Common myeloid progenitor, CD34-positive (primary cell): Measurements from ENCODE around the gene SCYGR1.

Experiments
- CTCF ChIA-PET: fragments of 350-600 bp; sonication (Branson Sonifier 250); formaldehyde crosslinking; loops from one replicate; lab custom pipeline; 2021; ENCODE audit warnings: antibody characterized with exemption; lab: Charles Lee
- POLR2A ChIA-PET: fragments of 350-600 bp; sonication (Branson Sonifier 250); formaldehyde crosslinking; loops from one replicate; lab custom pipeline; 2021; ENCODE audit warnings: antibody characterized with exemption; lab: Charles Lee
- DNase-seq, 3 donors: peaks; one replicate each; pipeline versions ENCODE4 v3.0.0 to v3.0.0-alpha.2; 2013
- H3K27ac ChIP-seq, 2 experiments: 1 replicate in 1 of 2; 2 replicates in 1 of 2; pipeline ENCODE4 v1.7.0; 2013; ENCODE audit warnings: inconsistent platforms in 2 of 2, low read length in 2 of 2, mild to moderate bottlenecking in 2 of 2, low read depth in 1 of 2, moderate library complexity in 1 of 2; ENCODE audit not compliant: severe bottlenecking in 2 of 2, insufficient read depth in 1 of 2, poor library complexity in 1 of 2
- H3K27me3 ChIP-seq, 5 experiments: replicated peaks in 2 of 5; 1 replicate in 3 of 5; 2 replicates in 2 of 5; pipeline versions ENCODE4 v1.6.1 to v1.7.0; 2013; ENCODE audit warnings: low read length in 4 of 5, mild to moderate bottlenecking in 2 of 5, moderate library complexity in 2 of 5, inconsistent platforms in 1 of 5; ENCODE audit not compliant: insufficient read depth in 5 of 5, control insufficient read depth in 4 of 5
- H3K36me3 ChIP-seq, 4 experiments: 1 replicate in 2 of 4; 2 replicates in 2 of 4; pipeline versions ENCODE4 v1.6.1 to v1.7.0; 2013; ENCODE audit warnings: low read length in 3 of 4, control low read depth in 1 of 4, mild to moderate bottlenecking in 1 of 4; ENCODE audit not compliant: control insufficient read depth in 4 of 4, insufficient read depth in 4 of 4
- H3K4me1 ChIP-seq, 4 experiments: 1 replicate in 3 of 4; 2 replicates in 1 of 4; pipeline versions ENCODE4 v1.6.1 to v1.7.1; 2013; ENCODE audit warnings: low read length in 3 of 4, mild to moderate bottlenecking in 3 of 4, control low read depth in 1 of 4, inconsistent platforms in 1 of 4, moderate library complexity in 1 of 4; ENCODE audit not compliant: control insufficient read depth in 4 of 4, insufficient read depth in 4 of 4; ENCODE audit errors: control extremely low read depth in 1 of 4
- H3K4me3 ChIP-seq, 7 experiments: 1 replicate in 4 of 7; 2 replicates in 3 of 7; pipeline versions ENCODE4 v1.5.1 to v1.7.0; 2013; ENCODE audit warnings: mild to moderate bottlenecking in 7 of 7, low read length in 6 of 7, moderate library complexity in 6 of 7, inconsistent platforms in 2 of 7, low read depth in 2 of 7, control low read depth in 1 of 7; ENCODE audit not compliant: insufficient read depth in 4 of 7, control insufficient read depth in 1 of 7; ENCODE audit errors: extremely low read depth in 1 of 7
- H3K9me3 ChIP-seq, 5 experiments: 1 replicate in 4 of 5; 2 replicates in 1 of 5; pipeline versions ENCODE4 v1.6.1 to v1.7.1; 2013; ENCODE audit warnings: low read length in 4 of 5, mild to moderate bottlenecking in 2 of 5, inconsistent platforms in 1 of 5, low read depth in 1 of 5, moderate library complexity in 1 of 5; ENCODE audit not compliant: control insufficient read depth in 4 of 5, insufficient read depth in 2 of 5; ENCODE audit errors: control extremely low read depth in 1 of 5
- WGBS: methylation state at CpG from one replicate; pipeline ENCODE4 v1.1.5; 2013; ENCODE audit not compliant: insufficient coverage; 5-methylcytosine and 5-hydroxymethylcytosine counted together

The SCYGR1 gene

GRCh38 chr2:227379095-227379494 lies 8.7 kb downstream of the SCYGR1 start, which contains the start of gene TM4SF20:
Gene TM4SF20 (minus strand): TSS chr2:227379306. CDS start chr2:227379268, 38 bp downstream.
- Histone ChIP-seq H3K4me1 (no peaks in the 10 kb centered on the region), H3K27me3 (no peaks in the 10 kb centered on the region), H3K27ac (no peak within 1 kb of the TSS), H3K4me3 (no peak within 1 kb of the TSS), H3K9me3 (no peaks in the 10 kb centered on the region), H3K36me3 (no peaks in the 10 kb centered on the region)
- POLR2A ChIA-PET: no interaction called here
- CTCF ChIA-PET: interaction anchor here (0.9 kb wide), 1 partner anchor 23 kb away, joined by 3 read pairs; no protein-coding TSS in a partner anchor
- 100% methylated on average over 3 of the region's 4 CpGs for WGBS
- DNase-seq: no peak

GRCh38 chr2:227378371-227378782 lies 9.4 kb downstream of the SCYGR1 start:
- WGBS: 100% methylated on average over 3 of the region's 4 CpGs
- Histone ChIP-seq H3K36me3 (no peaks in the 10 kb centered on the region), H3K27me3 (no peaks in the 10 kb centered on the region), H3K27ac (no peak overlapping the region), H3K4me1 (no peaks in the 10 kb centered on the region), H3K9me3 (no peaks in the 10 kb centered on the region), H3K4me3 (no peak overlapping the region)
- no peak for DNase-seq
- CTCF ChIA-PET: interaction anchor here (0.9 to 1.0 kb wide), 2 partner anchors 24 to 28 kb away, joined by 3 read pairs; no protein-coding TSS in a partner anchor
- POLR2A ChIA-PET: no interaction called here

GRCh38 chr2:227377467-227378351 lies 10.0 kb downstream of the SCYGR1 start:
- DNase-seq: peak in 2 of 3 donors; percentile 14 to 37
- H3K4me3 ChIP-seq: no peak overlapping the region
- no peak overlapping the region for H3K27ac ChIP-seq
- no peaks in the 10 kb centered on the region for H3K9me3 ChIP-seq
- no peaks in the 10 kb centered on the region for H3K27me3 ChIP-seq
- no peaks in the 10 kb centered on the region for H3K36me3 ChIP-seq
- ChIA-PET POLR2A (no interaction called here), CTCF (interaction anchor here (1.0 to 1.4 kb wide), 2 partner anchors 16 to 27 kb away, joined by 3 read pairs; no protein-coding TSS in a partner anchor)
- H3K4me1 ChIP-seq: no peaks in the 10 kb centered on the region
- 91% methylated on average over 8 of the region's 8 CpGs for WGBS

- no peak overlapping the region for H3K4me3 ChIP-seq
- DNase-seq: no peak
- H3K27me3 ChIP-seq: no peaks in the 10 kb centered on the region
- ChIA-PET POLR2A (no interaction called here), CTCF (interaction anchor here (1.4 to 1.7 kb wide), 2 partner anchors 15 to 41 kb away, joined by 3 to 4 read pairs; no protein-coding TSS in a partner anchor)
- no peak overlapping the region for H3K27ac ChIP-seq
- no peaks in the 10 kb centered on the region for H3K4me1 ChIP-seq
- 100% methylated on average over 1 of the region's 9 CpGs for WGBS
- no peaks in the 10 kb centered on the region for H3K9me3 ChIP-seq
- H3K36me3 ChIP-seq: no peaks in the 10 kb centered on the region
Observed at GRCh38 chr2:227376656-227377396, 10.9 kb downstream of the SCYGR1 start.

GRCh38 chr2:227374158-227374557 lies 13.6 kb downstream of the SCYGR1 start:
- ChIA-PET POLR2A (no interaction called here), CTCF (interaction anchor here (0.8 to 1.6 kb wide), 2 partner anchors 27 to 97 kb away, joined by 3 read pairs; no protein-coding TSS in a partner anchor)
- H3K4me1 ChIP-seq: peaks cover 0 to 4% (median 0%) of the 10 kb centered on the region in 4 experiments
- no peaks in the 10 kb centered on the region for H3K27me3 ChIP-seq
- WGBS: no CpG with 5 or more reads among the region's 6 CpGs
- H3K9me3 ChIP-seq: no peaks in the 10 kb centered on the region
- no peaks in the 10 kb centered on the region for H3K36me3 ChIP-seq
- no peak overlapping the region for H3K4me3 ChIP-seq
- H3K27ac ChIP-seq: no peak overlapping the region
- DNase-seq: peak in 2 of 3 donors; percentile 77 to 83

- POLR2A ChIA-PET: no interaction called here
- H3K4me1 ChIP-seq: peaks cover 0 to 9% (median 0%) of the 10 kb centered on the region in 4 experiments
- WGBS: 84% methylated on average over 9 of the region's 10 CpGs
Observed at GRCh38 chr2:227373389-227373788, 14.4 kb downstream of the SCYGR1 start.

More at GRCh38 chr2:227373389-227373788, 14.4 kb downstream of the SCYGR1 start:
- no peak overlapping the region for H3K27ac ChIP-seq
- no peak for DNase-seq
- CTCF ChIA-PET: interaction anchor here (0.8 to 1.6 kb wide), 2 partner anchors 26 to 98 kb away, joined by 3 read pairs; no protein-coding TSS in a partner anchor
- no peaks in the 10 kb centered on the region for H3K36me3 ChIP-seq
- H3K4me3 ChIP-seq: no peak overlapping the region
- no peaks in the 10 kb centered on the region for H3K9me3 ChIP-seq
- H3K27me3 ChIP-seq: no peaks in the 10 kb centered on the region
